ENCODE results near the gene PTPRG. TPM values are rescaled to one million over a fixed set of nuclear protein-coding genes. Genes with fewer than 3 reads are reported as not detected.

The PTPRG gene
- total RNA-seq, 3 donors from 2014 or later (not counting 1 experiment from before 2014, with no cell fraction given), result 1.0 to 2.9 (median 2.5) TPM

DNA sequence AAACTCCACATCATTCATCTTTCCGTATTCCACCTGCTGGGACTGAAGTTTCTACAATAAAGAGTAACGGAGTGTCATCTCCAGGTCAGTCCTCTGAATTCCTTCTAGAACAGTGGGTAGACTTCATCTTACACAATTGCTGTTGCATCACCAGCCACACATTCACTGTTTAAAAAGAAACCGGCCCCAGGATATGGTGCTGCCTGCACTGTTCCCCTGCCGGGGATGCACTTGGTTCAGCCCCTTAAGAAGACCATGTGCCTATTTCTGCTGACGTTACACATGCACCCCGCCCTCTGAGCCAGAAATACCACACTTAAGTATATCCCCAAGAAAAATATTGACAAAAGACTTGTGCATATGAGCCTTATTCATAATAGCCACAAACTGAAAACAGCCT lies 578.6 kb downstream of the PTPRG start:
- Mint-ChIP-seq H3K4me3 (no peak overlapping the region), H3K27ac (no peak overlapping the region), H3K36me3 (no peaks in the 10 kb centered on the region), H3K9me3 (peaks cover 0 to 3% of the 10 kb centered on the region in 2 donors), H3K27me3 (ENCODE audit: low read depth in 2 of 2) (no peaks in the 10 kb centered on the region), H3K4me1 (no peaks in the 10 kb centered on the region)
- H3K4me1 ChIP-seq (ENCODE audit: control insufficient read depth, insufficient read depth, low read length), result no peaks in the 10 kb centered on the region
- TF ChIP-seq, protein P1, sequence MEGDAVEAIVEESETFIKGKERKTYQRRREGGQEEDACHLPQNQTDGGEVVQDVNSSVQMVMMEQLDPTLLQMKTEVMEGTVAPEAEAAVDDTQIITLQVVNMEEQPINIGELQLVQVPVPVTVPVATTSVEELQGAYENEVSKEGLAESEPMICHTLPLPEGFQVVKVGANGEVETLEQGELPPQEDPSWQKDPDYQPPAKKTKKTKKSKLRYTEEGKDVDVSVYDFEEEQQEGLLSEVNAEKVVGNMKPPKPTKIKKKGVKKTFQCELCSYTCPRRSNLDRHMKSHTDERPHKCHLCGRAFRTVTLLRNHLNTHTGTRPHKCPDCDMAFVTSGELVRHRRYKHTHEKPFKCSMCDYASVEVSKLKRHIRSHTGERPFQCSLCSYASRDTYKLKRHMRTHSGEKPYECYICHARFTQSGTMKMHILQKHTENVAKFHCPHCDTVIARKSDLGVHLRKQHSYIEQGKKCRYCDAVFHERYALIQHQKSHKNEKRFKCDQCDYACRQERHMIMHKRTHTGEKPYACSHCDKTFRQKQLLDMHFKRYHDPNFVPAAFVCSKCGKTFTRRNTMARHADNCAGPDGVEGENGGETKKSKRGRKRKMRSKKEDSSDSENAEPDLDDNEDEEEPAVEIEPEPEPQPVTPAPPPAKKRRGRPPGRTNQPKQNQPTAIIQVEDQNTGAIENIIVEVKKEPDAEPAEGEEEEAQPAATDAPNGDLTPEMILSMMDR (IDR thresholded peaks at IDR 0.05), result no peak
- no peak overlapping the region for H3K27ac ChIP-seq (ENCODE audit: low read length)
- H3K9me3 ChIP-seq (ENCODE audit: control insufficient read depth, insufficient read depth, low read length), result no peaks in the 10 kb centered on the region
- intact Hi-C loops (cut with micrococcal nuclease), result no loop called here
- no peaks in the 10 kb centered on the region for H3K27me3 ChIP-seq (ENCODE audit: control insufficient read depth, insufficient read depth, low read length)
- ATAC-seq, result no peak
- WGBS (ENCODE audit: insufficient coverage), result 84% methylated on average over 6 of the region's 6 CpGs
- no peaks in the 10 kb centered on the region for H3K36me3 ChIP-seq (ENCODE audit: control insufficient read depth, insufficient read depth, low read length)
- H3K4me3 ChIP-seq (ENCODE audit: low read length), result no peak overlapping the region
- DNase-seq, result no peak

DNA sequence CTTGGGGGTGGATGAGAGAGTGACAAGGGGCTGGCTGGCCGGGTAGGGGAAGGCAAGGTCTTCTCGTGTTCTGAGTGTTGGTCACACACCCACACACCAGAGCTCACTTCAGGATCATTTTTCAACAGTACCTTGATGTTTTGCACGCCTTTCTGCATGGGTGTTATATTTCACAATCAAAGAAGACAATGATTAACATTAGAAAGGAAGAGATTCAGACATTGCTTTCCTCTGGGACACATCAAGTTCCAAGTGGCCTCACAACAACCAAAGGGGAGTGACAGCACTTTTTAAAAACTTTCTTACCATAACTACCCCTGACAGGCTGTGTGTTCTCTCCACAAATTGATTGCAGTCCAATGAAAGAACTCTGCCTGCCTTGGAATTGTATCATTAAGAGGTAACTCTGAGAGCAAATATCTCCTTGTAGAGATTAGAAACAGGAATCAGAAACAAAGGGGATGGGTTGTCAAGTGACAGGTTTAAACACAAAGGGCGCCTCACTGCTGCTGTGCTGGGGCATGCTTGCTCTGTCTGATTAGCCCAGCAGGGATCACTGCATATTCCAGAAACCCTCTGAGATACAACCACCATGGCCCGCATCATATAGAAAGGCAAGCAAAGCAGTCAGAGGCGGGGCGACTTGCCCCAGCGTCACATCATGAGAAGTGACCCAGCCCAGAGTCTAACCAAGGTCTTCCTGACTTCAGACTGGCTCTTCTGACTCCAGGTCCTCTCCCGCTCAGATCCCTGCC lies 581.1 kb downstream of the PTPRG start:
- Histone ChIP-seq H3K27me3 (ENCODE audit: control insufficient read depth, insufficient read depth, low read length) (no peaks in the 10 kb centered on the region), H3K9me3 (ENCODE audit: control insufficient read depth, insufficient read depth, low read length) (no peaks in the 10 kb centered on the region), H3K4me1 (ENCODE audit: control insufficient read depth, insufficient read depth, low read length) (no peaks in the 10 kb centered on the region), H3K4me3 (ENCODE audit: low read length) (no peak overlapping the region), H3K27ac (ENCODE audit: low read length) (no peak overlapping the region), H3K36me3 (ENCODE audit: control insufficient read depth, insufficient read depth, low read length) (no peaks in the 10 kb centered on the region)
- intact Hi-C loops (cut with micrococcal nuclease), result no loop called here
- Mint-ChIP-seq H3K27ac (no peak overlapping the region), H3K4me3 (no peak overlapping the region), H3K27me3 (ENCODE audit: low read depth in 2 of 2) (no peaks in the 10 kb centered on the region), H3K36me3 (no peaks in the 10 kb centered on the region), H3K4me1 (no peaks in the 10 kb centered on the region), H3K9me3 (no peaks in the 10 kb centered on the region)
- TF ChIP-seq, protein P1 (IDR thresholded peaks at IDR 0.05), result no peak
- 94% methylated on average over 8 of the region's 9 CpGs for WGBS (ENCODE audit: insufficient coverage)
- ATAC-seq (no peak), DNase-seq (no peak)

DNA sequence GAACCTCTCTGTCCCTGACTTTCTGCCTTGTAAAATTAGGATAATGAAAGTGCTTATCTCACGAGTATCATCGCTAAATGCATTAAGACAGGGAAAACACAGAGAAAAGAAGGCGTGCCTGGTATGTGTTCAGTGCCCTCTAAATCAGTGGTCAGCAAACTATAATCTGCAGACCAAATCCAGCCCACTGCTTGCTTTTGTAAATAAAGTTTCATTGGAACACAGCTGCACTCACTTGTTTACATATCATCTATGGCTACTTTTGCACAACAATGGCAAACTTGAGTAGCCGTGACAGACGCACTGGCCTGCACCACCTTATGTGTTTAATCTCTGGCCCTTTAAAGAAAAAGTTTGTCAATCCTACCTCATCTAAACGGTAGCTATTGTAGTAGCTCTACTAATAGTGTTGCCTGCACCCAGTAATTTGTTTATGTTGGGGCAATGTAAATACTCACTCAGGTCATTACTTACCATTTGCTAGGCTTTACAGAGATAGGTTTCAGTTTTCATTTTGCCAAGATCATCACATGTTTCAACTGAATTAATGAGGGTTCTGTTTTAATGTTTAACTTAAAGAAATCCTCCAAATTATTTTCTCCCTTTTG lies 582.6 kb downstream of the PTPRG start:
- no peak overlapping the region for H3K27ac ChIP-seq (ENCODE audit: low read length)
- H3K9me3 ChIP-seq (ENCODE audit: control insufficient read depth, insufficient read depth, low read length), result no peaks in the 10 kb centered on the region
- 90% methylated on average over 5 of the region's 6 CpGs for WGBS (ENCODE audit: insufficient coverage)
- no peaks in the 10 kb centered on the region for H3K36me3 ChIP-seq (ENCODE audit: control insufficient read depth, insufficient read depth, low read length)
- TF ChIP-seq, protein P1 (IDR thresholded peaks at IDR 0.05), result no peak
- DNase-seq (no peak), ATAC-seq (no peak)
- intact Hi-C loops (cut with micrococcal nuclease), result no loop called here
- Mint-ChIP-seq H3K4me3 (no peak overlapping the region), H3K36me3 (no peaks in the 10 kb centered on the region), H3K4me1 (no peaks in the 10 kb centered on the region), H3K27me3 (ENCODE audit: low read depth in 2 of 2) (no peaks in the 10 kb centered on the region), H3K9me3 (no peaks in the 10 kb centered on the region), H3K27ac (no peak overlapping the region)
- H3K4me1 ChIP-seq (ENCODE audit: control insufficient read depth, insufficient read depth, low read length), result no peaks in the 10 kb centered on the region
- H3K27me3 ChIP-seq (ENCODE audit: control insufficient read depth, insufficient read depth, low read length), result no peaks in the 10 kb centered on the region
- H3K4me3 ChIP-seq (ENCODE audit: low read length), result no peak overlapping the region

Data from natural killer cell (primary cell).